ENCODE measurements around the gene PITHD1.
A peak's percentile ranks its signal among the peaks of the same experiment; 100 is the strongest.
"Not testable (repeated sequence)": the region's sequence is repeated elsewhere in the genome, so short reads cannot be mapped to it uniquely, and the experiment has no call there.

PITHD1 gene

DNA sequence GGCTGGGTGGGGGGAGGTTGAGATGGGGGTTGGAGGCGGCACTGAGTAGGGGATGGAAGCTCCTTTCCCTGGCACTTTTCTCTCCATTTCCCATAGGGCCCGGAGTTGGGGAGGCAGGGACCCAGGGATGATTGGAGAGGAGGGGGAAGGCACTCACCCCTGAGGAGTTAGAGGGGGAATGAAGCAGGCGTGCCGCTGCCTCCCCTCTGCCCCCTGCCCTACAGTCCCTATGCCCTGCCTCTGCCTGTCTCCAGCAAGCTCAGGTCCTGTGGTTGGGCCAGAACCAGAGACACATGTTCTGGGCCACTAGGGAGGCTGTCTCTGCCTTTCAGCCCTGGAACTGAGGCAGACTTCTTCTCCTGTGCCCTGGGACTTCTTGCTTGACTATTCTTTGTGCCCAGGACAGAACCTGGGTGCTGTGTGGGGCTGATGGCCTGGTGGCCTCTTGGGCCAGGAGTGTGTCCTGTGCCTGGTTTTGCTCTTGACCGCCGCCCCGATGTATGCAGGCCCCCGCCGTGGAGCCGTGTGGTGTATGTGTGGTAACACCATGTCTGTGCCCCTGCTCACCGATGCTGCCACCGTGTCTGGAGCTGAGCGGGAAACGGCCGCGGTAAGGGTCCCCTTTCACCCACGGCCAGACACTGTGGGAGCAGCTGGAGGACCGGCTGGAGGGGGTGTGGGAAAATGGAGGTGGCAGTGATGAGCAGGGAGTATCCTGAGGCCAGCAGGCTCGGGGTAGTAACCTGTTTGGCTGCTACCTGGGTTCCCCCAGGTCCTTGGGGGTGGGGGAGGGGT, 14.1 kb downstream of the PITHD1 start:
- no peak for TF ChIP-seq EZH2 (IDR thresholded peaks at IDR 0.05; ENCODE audit: borderline replicate concordance, low read length)
- TF ChIP-seq, protein P1, sequence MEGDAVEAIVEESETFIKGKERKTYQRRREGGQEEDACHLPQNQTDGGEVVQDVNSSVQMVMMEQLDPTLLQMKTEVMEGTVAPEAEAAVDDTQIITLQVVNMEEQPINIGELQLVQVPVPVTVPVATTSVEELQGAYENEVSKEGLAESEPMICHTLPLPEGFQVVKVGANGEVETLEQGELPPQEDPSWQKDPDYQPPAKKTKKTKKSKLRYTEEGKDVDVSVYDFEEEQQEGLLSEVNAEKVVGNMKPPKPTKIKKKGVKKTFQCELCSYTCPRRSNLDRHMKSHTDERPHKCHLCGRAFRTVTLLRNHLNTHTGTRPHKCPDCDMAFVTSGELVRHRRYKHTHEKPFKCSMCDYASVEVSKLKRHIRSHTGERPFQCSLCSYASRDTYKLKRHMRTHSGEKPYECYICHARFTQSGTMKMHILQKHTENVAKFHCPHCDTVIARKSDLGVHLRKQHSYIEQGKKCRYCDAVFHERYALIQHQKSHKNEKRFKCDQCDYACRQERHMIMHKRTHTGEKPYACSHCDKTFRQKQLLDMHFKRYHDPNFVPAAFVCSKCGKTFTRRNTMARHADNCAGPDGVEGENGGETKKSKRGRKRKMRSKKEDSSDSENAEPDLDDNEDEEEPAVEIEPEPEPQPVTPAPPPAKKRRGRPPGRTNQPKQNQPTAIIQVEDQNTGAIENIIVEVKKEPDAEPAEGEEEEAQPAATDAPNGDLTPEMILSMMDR (IDR thresholded peaks at IDR 0.05; ENCODE audit: low read length) = no peak
- H3K27me3 ChIP-seq (ENCODE audit: insufficient read depth, low read length) = no peaks in the 10 kb centered on the region
- no peaks in the 10 kb centered on the region for H4K20me1 ChIP-seq (ENCODE audit: insufficient read depth, low read length)
- no peak overlapping the region for H3K27ac ChIP-seq (ENCODE audit: low read depth, low read length, poor library complexity, severe bottlenecking)
- H3K4me1 ChIP-seq (ENCODE audit: insufficient read depth, low read length, severe bottlenecking) = peaks cover 26% of the 10 kb centered on the region
- no peak overlapping the region for H2AFZ ChIP-seq (ENCODE audit: low read length)
- H3F3A ChIP-seq (ENCODE audit: insufficient read depth, low read length) = no peaks in the 10 kb centered on the region
- H3K79me2 ChIP-seq (ENCODE audit: insufficient read depth, low read length) = peaks cover 6% of the 10 kb centered on the region; the same call in 1 of the 2 replicates
- peaks cover 22% of the 10 kb centered on the region; the same call in 1 of the 2 replicates for H3K36me3 ChIP-seq (ENCODE audit: insufficient read depth, low read length)
- H3K4me3 ChIP-seq (ENCODE audit: low read depth, low read length, poor library complexity, severe bottlenecking) = peak overlapping the region; percentile 95
- no peaks in the 10 kb centered on the region for H3K9me3 ChIP-seq (ENCODE audit: low read length)
- peak overlapping the region; percentile 90; the same call in 1 of the 2 replicates for H3K9ac ChIP-seq (ENCODE audit: low read length)
- no peaks in the 10 kb centered on the region for H3K9me2 ChIP-seq (ENCODE audit: low read depth, low read length)
- peak overlapping the region; percentile 82 for H3K4me2 ChIP-seq (ENCODE audit: low read length)

DNA sequence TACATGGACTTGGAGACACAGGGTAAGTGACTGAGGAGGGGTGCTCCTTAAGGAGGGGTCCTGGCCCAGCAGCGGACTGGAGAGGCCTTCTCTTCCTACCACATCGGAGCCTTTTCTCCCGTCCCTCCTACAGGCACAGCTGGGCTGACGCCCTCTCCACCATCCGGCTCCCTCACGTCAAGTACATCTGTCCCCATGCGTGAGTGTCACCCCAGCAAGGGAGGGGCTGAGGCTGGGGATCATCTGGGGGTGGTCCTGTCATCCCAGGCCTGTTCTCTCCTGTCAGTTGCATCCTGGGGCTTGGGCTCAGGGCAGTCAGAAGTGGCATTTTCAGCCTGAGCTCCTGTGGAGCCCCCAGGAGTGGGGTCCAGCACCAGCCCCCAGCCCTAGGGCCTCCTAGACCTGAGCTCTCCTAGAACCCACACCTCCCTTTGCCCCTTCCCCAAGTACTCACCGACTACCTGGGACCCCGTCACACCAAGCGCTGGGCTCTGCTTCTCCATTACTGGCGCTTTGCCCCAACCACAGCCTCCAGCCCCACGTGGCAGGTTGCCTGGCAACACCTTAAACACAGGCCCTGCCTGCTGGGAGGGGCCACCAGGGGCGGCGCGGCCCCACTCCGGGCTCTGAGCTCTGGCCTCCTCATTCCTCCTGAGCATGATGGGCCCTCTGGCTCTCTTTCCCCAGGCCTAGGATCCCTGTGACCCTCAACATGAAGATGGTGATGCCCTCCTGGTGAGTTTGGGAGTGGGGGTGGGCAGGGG, 15.0 kb downstream of the PITHD1 start:
- TF ChIP-seq, protein P1 (IDR thresholded peaks at IDR 0.05; ENCODE audit: low read length) = no peak
- TF ChIP-seq EZH2 (IDR thresholded peaks at IDR 0.05; ENCODE audit: borderline replicate concordance, low read length) = no peak
- no peak overlapping the region for H3K27ac ChIP-seq (ENCODE audit: low read depth, low read length, poor library complexity, severe bottlenecking)
- H3K27me3 ChIP-seq (ENCODE audit: insufficient read depth, low read length) = no peaks in the 10 kb centered on the region
- no peak overlapping the region for H2AFZ ChIP-seq (ENCODE audit: low read length)
- no peaks in the 10 kb centered on the region for H4K20me1 ChIP-seq (ENCODE audit: insufficient read depth, low read length)
- H3K9me2 ChIP-seq (ENCODE audit: low read depth, low read length) = no peaks in the 10 kb centered on the region
- H3K9ac ChIP-seq (ENCODE audit: low read length) = no peak overlapping the region
- peaks cover 26% of the 10 kb centered on the region for H3K4me1 ChIP-seq (ENCODE audit: insufficient read depth, low read length, severe bottlenecking)
- peak overlapping the region; percentile 82; the same call in 1 of the 2 replicates for H3K4me2 ChIP-seq (ENCODE audit: low read length)
- H3K79me2 ChIP-seq (ENCODE audit: insufficient read depth, low read length) = peaks cover 6% of the 10 kb centered on the region; the same call in 1 of the 2 replicates
- no peaks in the 10 kb centered on the region for H3F3A ChIP-seq (ENCODE audit: insufficient read depth, low read length)
- no peaks in the 10 kb centered on the region for H3K9me3 ChIP-seq (ENCODE audit: low read length)
- peaks cover 21% of the 10 kb centered on the region; the same call in 1 of the 2 replicates for H3K36me3 ChIP-seq (ENCODE audit: insufficient read depth, low read length)
- H3K4me3 ChIP-seq (ENCODE audit: low read depth, low read length, poor library complexity, severe bottlenecking) = no peak overlapping the region

DNA sequence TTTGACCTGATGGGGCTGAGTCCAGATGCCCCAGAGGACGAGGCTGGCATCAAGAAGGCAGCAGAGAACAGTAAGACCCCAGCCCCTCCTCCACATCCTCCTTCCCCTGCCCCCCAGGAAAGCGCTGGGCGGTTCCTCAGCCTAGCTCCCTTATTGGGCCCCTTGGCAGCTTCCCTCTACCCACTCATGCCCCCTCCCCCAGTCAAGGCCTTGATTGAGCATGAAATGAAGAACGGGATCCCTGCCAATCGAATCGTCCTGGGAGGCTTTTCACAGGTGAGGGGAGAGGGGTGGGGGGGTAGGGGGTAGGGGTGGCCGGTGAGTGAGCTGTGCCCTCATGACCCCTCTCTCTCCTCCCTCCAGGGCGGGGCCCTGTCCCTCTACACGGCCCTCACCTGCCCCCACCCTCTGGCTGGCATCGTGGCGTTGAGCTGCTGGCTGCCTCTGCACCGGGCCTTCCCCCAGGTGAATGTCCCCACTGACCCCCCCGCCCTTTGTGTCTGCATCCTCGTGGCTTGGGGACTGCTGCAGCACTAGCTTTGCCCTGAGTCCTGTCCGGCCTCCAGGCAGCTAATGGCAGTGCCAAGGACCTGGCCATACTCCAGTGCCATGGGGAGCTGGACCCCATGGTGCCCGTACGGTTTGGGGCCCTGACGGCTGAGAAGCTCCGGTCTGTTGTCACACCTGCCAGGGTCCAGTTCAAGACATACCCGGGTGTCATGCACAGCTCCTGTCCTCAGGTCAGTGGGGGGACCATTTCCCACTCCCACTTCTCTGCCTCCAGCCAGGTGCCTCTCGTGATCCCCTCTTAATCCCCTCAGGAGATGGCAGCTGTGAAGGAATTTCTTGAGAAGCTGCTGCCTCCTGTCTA, 15.9 kb downstream of the PITHD1 start:
- TF ChIP-seq, protein P1 (IDR thresholded peaks at IDR 0.05; ENCODE audit: low read length) = no peak
- H3K36me3 ChIP-seq (ENCODE audit: insufficient read depth, low read length) = peaks cover 20% of the 10 kb centered on the region; the same call in 1 of the 2 replicates
- no peaks in the 10 kb centered on the region for H4K20me1 ChIP-seq (ENCODE audit: insufficient read depth, low read length)
- H3K27me3 ChIP-seq (ENCODE audit: insufficient read depth, low read length) = no peaks in the 10 kb centered on the region
- H3K9me2 ChIP-seq (ENCODE audit: low read depth, low read length) = no peaks in the 10 kb centered on the region
- H3K9me3 ChIP-seq (ENCODE audit: low read length) = no peaks in the 10 kb centered on the region
- no peaks in the 10 kb centered on the region for H3F3A ChIP-seq (ENCODE audit: insufficient read depth, low read length)
- H3K9ac ChIP-seq (ENCODE audit: low read length) = no peak overlapping the region
- peaks cover 6% of the 10 kb centered on the region; the same call in 1 of the 2 replicates for H3K79me2 ChIP-seq (ENCODE audit: insufficient read depth, low read length)
- no peak overlapping the region for H3K4me2 ChIP-seq (ENCODE audit: low read length)
- no peak overlapping the region for H3K27ac ChIP-seq (ENCODE audit: low read depth, low read length, poor library complexity, severe bottlenecking)
- H3K4me1 ChIP-seq (ENCODE audit: insufficient read depth, low read length, severe bottlenecking) = peaks cover 29% of the 10 kb centered on the region
- no peak overlapping the region for H3K4me3 ChIP-seq (ENCODE audit: low read depth, low read length, poor library complexity, severe bottlenecking)
- H2AFZ ChIP-seq (ENCODE audit: low read length) = no peak overlapping the region

DNA sequence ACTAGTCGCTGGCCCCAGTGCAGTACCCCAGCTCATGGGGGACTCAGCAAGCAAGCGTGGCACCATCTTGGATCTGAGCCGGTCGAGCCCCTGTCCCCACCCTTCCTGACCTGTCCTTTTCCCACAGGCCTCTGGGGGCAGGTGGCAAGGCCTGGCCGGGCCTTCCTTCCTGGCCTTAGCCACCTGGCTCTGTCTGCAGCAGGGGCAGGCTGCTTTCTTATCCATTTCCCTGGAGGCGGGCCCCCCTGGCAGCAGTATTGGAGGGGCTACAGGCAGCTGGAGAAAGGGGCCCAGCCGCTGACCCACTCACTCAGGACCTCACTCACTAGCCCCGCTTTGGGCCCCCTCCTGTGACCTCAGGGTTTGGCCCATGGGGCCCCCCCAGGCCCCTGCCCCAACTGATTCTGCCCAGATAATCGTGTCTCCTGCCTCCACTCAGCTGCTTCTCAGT, 16.5 kb downstream of the PITHD1 start:
- H3K9ac ChIP-seq (ENCODE audit: low read length); H3K27me3 ChIP-seq (ENCODE audit: insufficient read depth, low read length); H3F3A ChIP-seq (ENCODE audit: insufficient read depth, low read length); H3K9me2 ChIP-seq (ENCODE audit: low read depth, low read length); H3K79me2 ChIP-seq (ENCODE audit: insufficient read depth, low read length); H3K9me3 ChIP-seq (ENCODE audit: low read length); H2AFZ ChIP-seq (ENCODE audit: low read length); H3K27ac ChIP-seq (ENCODE audit: low read depth, low read length, poor library complexity, severe bottlenecking); H3K4me3 ChIP-seq (ENCODE audit: low read depth, low read length, poor library complexity, severe bottlenecking); H4K20me1 ChIP-seq (ENCODE audit: insufficient read depth, low read length); H3K4me2 ChIP-seq (ENCODE audit: low read length): not testable (repeated sequence)
- Histone ChIP-seq H3K36me3 (ENCODE audit: insufficient read depth, low read length) (peaks cover 20% of the 10 kb centered on the region; the same call in 1 of the 2 replicates), H3K4me1 (ENCODE audit: insufficient read depth, low read length, severe bottlenecking) (peaks cover 36% of the 10 kb centered on the region)
